ENCODE measurements around the gene NHS. TPM values are rescaled to one million over a fixed set of nuclear protein-coding genes. Genes with fewer than 3 reads are reported as not detected.

NHS gene
- total and polyA plus RNA-seq, 7 donors = 0.04 to 1.3 (median 0.22) TPM

- H3K27me3 ChIP-seq (ENCODE audit: insufficient read depth in 3 of 3, low read length in 2 of 3) = peaks cover 0 to 14% (median 0%) of the 10 kb centered on the region in 3 donors
- no peak overlapping the region for H3K27ac ChIP-seq
- peaks cover 4% of the 10 kb centered on the region for H3K4me1 ChIP-seq
- WGBS, 3 donors = 60 to 66% (median 63%) methylated on average over 6 of the region's 6 CpGs
- no peaks in the 10 kb centered on the region for H3K36me3 ChIP-seq (ENCODE audit: insufficient read depth in 1 of 2, low read depth in 1 of 2)
- DNase-seq = no peak
- no peak for ATAC-seq
- intact Hi-C loops (cut with DNase I) = no loop called here
- H3K9me3 ChIP-seq = no peaks in the 10 kb centered on the region
- H3K4me3 ChIP-seq = no peak overlapping the region
- TF ChIP-seq CTCF (IDR thresholded peaks at IDR 0.05) = no peak
Measured at GRCh38 chrX:17601441-17602200, 226.6 kb downstream of the NHS start.

- DNase-seq (no peak), ATAC-seq (no peak)
- Histone ChIP-seq H3K9me3 (no peaks in the 10 kb centered on the region), H3K4me1 (peaks cover 4% of the 10 kb centered on the region), H3K36me3 (ENCODE audit: insufficient read depth in 1 of 2, low read depth in 1 of 2) (no peaks in the 10 kb centered on the region), H3K27me3 (ENCODE audit: insufficient read depth in 3 of 3, low read length in 2 of 3) (peaks cover 0 to 14% (median 0%) of the 10 kb centered on the region in 3 donors), H3K27ac (no peak overlapping the region), H3K4me3 (no peak overlapping the region)
- intact Hi-C loops (cut with DNase I) = no loop called here
- no peak for TF ChIP-seq CTCF (IDR thresholded peaks at IDR 0.05)
Measured at GRCh38 chrX:17602245-17602644, 227.2 kb downstream of the NHS start.

GRCh38 chrX:17603196-17603595, 228.2 kb downstream of the NHS start:
- Histone ChIP-seq H3K9me3 (no peaks in the 10 kb centered on the region), H3K27me3 (ENCODE audit: insufficient read depth in 3 of 3, low read length in 2 of 3) (peaks cover 0 to 14% (median 0%) of the 10 kb centered on the region in 3 donors), H3K4me3 (no peak overlapping the region), H3K27ac (no peak overlapping the region), H3K36me3 (ENCODE audit: insufficient read depth in 1 of 2, low read depth in 1 of 2) (no peaks in the 10 kb centered on the region), H3K4me1 (peaks cover 4% of the 10 kb centered on the region)
- WGBS, 3 donors = 62 to 69% (median 63%) methylated on average over 3 of the region's 3 CpGs
- DNase-seq (no peak), ATAC-seq (no peak)
- no peak for TF ChIP-seq CTCF (IDR thresholded peaks at IDR 0.05)
- intact Hi-C loops (cut with DNase I) = no loop called here

GRCh38 chrX:17605676-17606075, 230.7 kb downstream of the NHS start:
- Histone ChIP-seq H3K4me3 (no peak overlapping the region), H3K27me3 (ENCODE audit: insufficient read depth in 3 of 3, low read length in 2 of 3) (peaks cover 0 to 17% (median 0%) of the 10 kb centered on the region in 3 donors), H3K4me1 (no peaks in the 10 kb centered on the region), H3K27ac (no peak overlapping the region), H3K36me3 (ENCODE audit: insufficient read depth in 1 of 2, low read depth in 1 of 2) (no peaks in the 10 kb centered on the region), H3K9me3 (no peaks in the 10 kb centered on the region)
- 62 to 71% (median 63%) methylated on average over 3 of the region's 3 CpGs for WGBS, 3 donors
- ATAC-seq = no peak
- no peak for TF ChIP-seq CTCF (IDR thresholded peaks at IDR 0.05)
- no peak for DNase-seq
- intact Hi-C loops (cut with DNase I) = no loop called here

- Histone ChIP-seq H3K27ac (no peak overlapping the region), H3K36me3 (ENCODE audit: insufficient read depth in 1 of 2, low read depth in 1 of 2) (no peaks in the 10 kb centered on the region), H3K9me3 (no peaks in the 10 kb centered on the region), H3K4me3 (no peak overlapping the region), H3K27me3 (ENCODE audit: insufficient read depth in 3 of 3, low read length in 2 of 3) (peaks cover 0 to 11% (median 0%) of the 10 kb centered on the region in 3 donors), H3K4me1 (no peaks in the 10 kb centered on the region)
- DNase-seq (no peak), ATAC-seq (no peak)
- WGBS, 3 donors = 56 to 73% (median 71%) methylated on average over 4 of the region's 4 CpGs
- TF ChIP-seq CTCF (IDR thresholded peaks at IDR 0.05) = no peak
- intact Hi-C loops (cut with DNase I) = no loop called here
Measured at GRCh38 chrX:17606231-17606630, 231.2 kb downstream of the NHS start.

Data from psoas muscle (tissue), 8 donors.